NCI-H128 (cell line): ENCODE data around the gene CCDC92.

Experiments
- DNase-seq: peaks from one replicate; lab custom pipeline; 2025; ENCODE audit not compliant: unreplicated experiment; lab: John Stamatoyannopoulos, UW

The CCDC92 gene

GRCh38 chr12:123891516-123892179 lies 81.0 kb downstream of the CCDC92 start:
- DNase-seq, result no peak

GRCh38 chr12:123891011-123891410 lies 81.6 kb downstream of the CCDC92 start:
- DNase-seq, result no peak

- DNase-seq, result no peak
Measured at GRCh38 chr12:123890536-123890902, 82.1 kb downstream of the CCDC92 start.

- no peak for DNase-seq
Measured at GRCh38 chr12:123889848-123890535, 82.6 kb downstream of the CCDC92 start.

- DNase-seq, result no peak
Measured at GRCh38 chr12:123888989-123889388, 83.6 kb downstream of the CCDC92 start.

- DNase-seq, result no peak
Measured at GRCh38 chr12:123886931-123887582, 85.6 kb downstream of the CCDC92 start.

GRCh38 chr12:123886258-123886657 lies 86.4 kb downstream of the CCDC92 start:
- DNase-seq, result no peak
